GM23338 (cell line): ENCODE measurements around the gene FCN3. TPM values are rescaled to one million over a fixed set of nuclear protein-coding genes. Genes with fewer than 3 reads are reported as not detected.

ENCODE experiments used
- ATAC-seq: fragments of 200-7000 bp; cut with Tn5 transposase; 3 replicates; pipeline ENCODE4 v1.9.1; 2020
- DNase-seq: peaks from one replicate; pipeline ENCODE4 v3.0.0-alpha.2; 2015; ENCODE audit warnings: low spot score
- H2AFZ ChIP-seq: fragments of 200-600 bp; sonication (generic); 2 replicates; pipeline ENCODE4 v1.8.0; 2016; ENCODE audit warnings: antibody characterized with exemption, mild to moderate bottlenecking, moderate library complexity
- H3F3A ChIP-seq: fragments of 200-600 bp; sonication (generic); replicated peaks from 2 replicates; pipeline ENCODE4 v1.8.0; 2017; ENCODE audit warnings: antibody characterized with exemption, mixed run types, low read depth
- H3K27ac ChIP-seq: fragments of 200-600 bp; sonication (generic); 2 replicates; pipeline ENCODE4 v1.6.1; 2016; ENCODE audit warnings: low read depth
- H3K27me3 ChIP-seq: fragments of 200-600 bp; sonication (generic); 2 replicates; pipeline ENCODE4 v1.8.0; 2016; ENCODE audit warnings: mild to moderate bottlenecking, mixed run types, moderate library complexity; ENCODE audit not compliant: insufficient read depth
- H3K36me3 ChIP-seq: fragments of 200-600 bp; sonication (generic); 2 replicates; pipeline ENCODE4 v1.8.0; 2016; ENCODE audit warnings: mild to moderate bottlenecking; ENCODE audit not compliant: insufficient read depth
- H3K4me1 ChIP-seq: fragments of 200-600 bp; sonication (generic); 2 replicates; pipeline ENCODE4 v1.8.0; 2016; ENCODE audit warnings: mild to moderate bottlenecking, moderate library complexity; ENCODE audit not compliant: insufficient read depth
- H3K4me2 ChIP-seq: fragments of 200-600 bp; sonication (generic); 2 replicates; pipeline ENCODE4 v1.7.1; 2017; ENCODE audit warnings: mixed run types
- H3K4me3 ChIP-seq: fragments of 200-600 bp; sonication (generic); 2 replicates; pipeline ENCODE4 v1.6.1; 2016; ENCODE audit warnings: mixed run types
- H3K79me2 ChIP-seq: fragments of 200-600 bp; sonication (generic); replicated peaks from 2 replicates; pipeline ENCODE4 v1.8.0; 2017; ENCODE audit warnings: mild to moderate bottlenecking; ENCODE audit not compliant: insufficient read depth
- H3K9me2 ChIP-seq: fragments of 200-600 bp; sonication (generic); 2 replicates; pipeline ENCODE4 v1.8.0; 2017; ENCODE audit not compliant: insufficient read depth
- H4K20me1 ChIP-seq: fragments of 200-600 bp; sonication (generic); replicated peaks from 2 replicates; pipeline ENCODE4 v1.8.0; 2017; ENCODE audit warnings: mild to moderate bottlenecking; ENCODE audit not compliant: insufficient read depth
- H3K27ac Mint-ChIP-seq: 2 replicates; pipeline ENCODE4 v1.8.0; 2020; ENCODE audit warnings: inconsistent platforms, mild to moderate bottlenecking, moderate library complexity, mixed read lengths
- H3K27me3 Mint-ChIP-seq: 3 replicates; pipeline ENCODE4 v1.8.0; 2022; ENCODE audit warnings: low read depth, mild to moderate bottlenecking, moderate library complexity, mixed read lengths, inconsistent platforms; ENCODE audit not compliant: insufficient read depth, poor library complexity
- H3K36me3 Mint-ChIP-seq: 3 replicates; pipeline ENCODE4 v1.8.0; 2021; ENCODE audit warnings: low read depth, mild to moderate bottlenecking, inconsistent platforms, moderate library complexity, mixed read lengths
- H3K4me1 Mint-ChIP-seq: 3 replicates; pipeline ENCODE4 v1.8.0; 2020; ENCODE audit warnings: mild to moderate bottlenecking, inconsistent platforms, mixed read lengths
- H3K4me3 Mint-ChIP-seq: 3 replicates; pipeline ENCODE4 v1.8.0; 2021; ENCODE audit warnings: moderate library complexity, mild to moderate bottlenecking, inconsistent platforms, mixed read lengths
- H3K9me3 Mint-ChIP-seq: 3 replicates; pipeline ENCODE4 v1.8.0; 2020; ENCODE audit warnings: moderate library complexity, mild to moderate bottlenecking, inconsistent platforms, mixed read lengths
- CREB1 ChIP-seq: fragments of 250-450 bp; sonication (Bioruptor Pico); IDR thresholded peaks from 2 replicates; pipeline ENCODE4 v1.5.0; 2020; ENCODE audit warnings: low read depth, mild to moderate bottlenecking, moderate library complexity
- EZH2 ChIP-seq: fragments of 200-600 bp; sonication (generic); IDR thresholded peaks from one replicate; pipeline ENCODE4 v1.8.0; 2017; ENCODE audit warnings: antibody characterized with exemption, mild to moderate bottlenecking, low read depth; ENCODE audit not compliant: unreplicated experiment
- EZH2phosphoT487 ChIP-seq: fragments of 200-600 bp; sonication (generic); IDR thresholded peaks from one replicate; pipeline ENCODE4 v1.8.1; 2018; ENCODE audit warnings: antibody characterized with exemption; ENCODE audit not compliant: unreplicated experiment
- JUNB ChIP-seq: IDR thresholded peaks from one replicate; pipeline ENCODE4 v1.6.1; 2016; ENCODE audit warnings: antibody characterized with exemption; ENCODE audit not compliant: unreplicated experiment
- NANOG ChIP-seq: IDR thresholded peaks from 2 replicates; pipeline ENCODE4 v1.6.1; 2016; ENCODE audit warnings: antibody characterized with exemption, borderline replicate concordance
- POLR2AphosphoS5 ChIP-seq: IDR thresholded peaks from 2 replicates; pipeline ENCODE4 v1.6.1; 2016; ENCODE audit warnings: antibody characterized with exemption, low read depth
- STAT1 ChIP-seq: IDR thresholded peaks from one replicate; pipeline ENCODE4 v1.6.1; 2016; ENCODE audit warnings: antibody characterized with exemption; ENCODE audit not compliant: unreplicated experiment
- ZNF114 ChIP-seq: fragments of 250-450 bp; sonication (Bioruptor Pico); IDR thresholded peaks from 2 replicates; pipeline ENCODE4 v1.5.0; 2020; ENCODE audit warnings: mild to moderate bottlenecking, moderate library complexity
- ZNF331 ChIP-seq: fragments of 250-450 bp; sonication (Bioruptor Pico); IDR thresholded peaks from 2 replicates; pipeline ENCODE4 v1.5.0; 2020; ENCODE audit warnings: low read depth, mild to moderate bottlenecking, moderate library complexity
- polyA plus RNA-seq: library from polyadenylated mRNA; unstranded; fragments of >200 nt; fragmentation: Nextera tagmentation; extraction: Ambion mirVana; gene quantifications from 2 replicates; pipeline ENCODE4 v1.2.1, GENCODE V29; 2016
- total RNA-seq: library from RNA; depleted of rRNA; stranded (reverse); fragments of >200 nt; shearing (Covaris generic); gene quantifications from 2 replicates; pipeline ENCODE4 v1.2.3, GENCODE V29; 2014
- TF ChIP-seq, protein P1 (sequence below), 2 experiments: fragments of 200-600 bp in 1 of 2; sonication (generic) in 1 of 2; conservative IDR thresholded peaks; 2 replicates each; pipeline versions ENCODE4 v1.5.1 to v1.6.1; 2016 to 2017; ENCODE audit warnings: antibody characterized with exemption in 2 of 2, low read depth in 2 of 2, mild to moderate bottlenecking in 2 of 2, moderate library complexity in 1 of 2
- TF ChIP-seq, protein P2 (sequence below): fragments of 250-450 bp; sonication (Bioruptor Pico); IDR thresholded peaks from 2 replicates; pipeline ENCODE4 v1.5.0; 2020; ENCODE audit warnings: mild to moderate bottlenecking, moderate library complexity
- TF ChIP-seq, protein P3 (sequence below): IDR thresholded peaks from 2 replicates; pipeline ENCODE4 v1.6.1; 2016; ENCODE audit warnings: antibody characterized with exemption
- TF ChIP-seq, protein P4 (sequence below): IDR thresholded peaks from one replicate; pipeline ENCODE4 v1.6.1; 2018; ENCODE audit warnings: antibody characterized with exemption; ENCODE audit not compliant: unreplicated experiment

The FCN3 gene
- total and polyA plus RNA-seq, 2 experiments from 2014 or later, result 0.49 TPM; not detected in 1

DNA sequence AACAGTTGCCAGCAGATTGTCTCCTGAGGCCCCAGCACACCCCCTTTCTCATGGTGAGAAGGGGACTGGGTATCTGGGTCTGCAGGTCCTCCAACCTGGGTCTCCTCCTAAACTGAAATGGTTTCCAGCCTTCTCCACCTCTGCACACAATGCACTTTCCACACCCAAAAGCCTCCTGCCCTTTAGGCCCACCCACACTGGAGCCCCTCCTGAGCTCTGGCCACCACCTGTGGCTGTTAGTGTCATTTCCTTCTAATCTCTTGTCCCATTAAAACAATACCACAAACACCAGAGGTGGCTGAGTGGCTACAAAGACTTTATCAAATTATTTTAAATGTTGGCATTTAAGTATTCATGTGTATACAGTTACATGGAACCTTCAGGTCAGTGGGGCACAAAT lies 29.3 kb upstream of the FCN3 start:
- H3K4me1 Mint-ChIP-seq, result peaks cover 67% of the 10 kb centered on the region
- H3K9me3 Mint-ChIP-seq, result no peaks in the 10 kb centered on the region
- Histone ChIP-seq H3K79me2 (no peaks in the 10 kb centered on the region), H3K27ac (peak overlapping the region; percentile 88), H3F3A (peaks cover 20% of the 10 kb centered on the region), H3K4me3 (no peak overlapping the region), H3K27me3 (no peaks in the 10 kb centered on the region), H3K36me3 (no peaks in the 10 kb centered on the region), H3K4me1 (peaks cover 42% of the 10 kb centered on the region), H3K9me2 (no peaks in the 10 kb centered on the region), H3K4me2 (peak overlapping the region; percentile 61), H2AFZ (no peak overlapping the region), H4K20me1 (no peaks in the 10 kb centered on the region)
- peak overlapping the region; percentile 14; the same call in 1 of the 3 replicates for H3K4me3 Mint-ChIP-seq
- no peak for TF ChIP-seq JUNB
- TF ChIP-seq, protein P1, sequence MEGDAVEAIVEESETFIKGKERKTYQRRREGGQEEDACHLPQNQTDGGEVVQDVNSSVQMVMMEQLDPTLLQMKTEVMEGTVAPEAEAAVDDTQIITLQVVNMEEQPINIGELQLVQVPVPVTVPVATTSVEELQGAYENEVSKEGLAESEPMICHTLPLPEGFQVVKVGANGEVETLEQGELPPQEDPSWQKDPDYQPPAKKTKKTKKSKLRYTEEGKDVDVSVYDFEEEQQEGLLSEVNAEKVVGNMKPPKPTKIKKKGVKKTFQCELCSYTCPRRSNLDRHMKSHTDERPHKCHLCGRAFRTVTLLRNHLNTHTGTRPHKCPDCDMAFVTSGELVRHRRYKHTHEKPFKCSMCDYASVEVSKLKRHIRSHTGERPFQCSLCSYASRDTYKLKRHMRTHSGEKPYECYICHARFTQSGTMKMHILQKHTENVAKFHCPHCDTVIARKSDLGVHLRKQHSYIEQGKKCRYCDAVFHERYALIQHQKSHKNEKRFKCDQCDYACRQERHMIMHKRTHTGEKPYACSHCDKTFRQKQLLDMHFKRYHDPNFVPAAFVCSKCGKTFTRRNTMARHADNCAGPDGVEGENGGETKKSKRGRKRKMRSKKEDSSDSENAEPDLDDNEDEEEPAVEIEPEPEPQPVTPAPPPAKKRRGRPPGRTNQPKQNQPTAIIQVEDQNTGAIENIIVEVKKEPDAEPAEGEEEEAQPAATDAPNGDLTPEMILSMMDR (conservative IDR thresholded peaks at IDR 0.05; ENCODE audit: low read depth in 2 of 2), result no peak
- no peak for TF ChIP-seq STAT1
- TF ChIP-seq, protein P2, sequence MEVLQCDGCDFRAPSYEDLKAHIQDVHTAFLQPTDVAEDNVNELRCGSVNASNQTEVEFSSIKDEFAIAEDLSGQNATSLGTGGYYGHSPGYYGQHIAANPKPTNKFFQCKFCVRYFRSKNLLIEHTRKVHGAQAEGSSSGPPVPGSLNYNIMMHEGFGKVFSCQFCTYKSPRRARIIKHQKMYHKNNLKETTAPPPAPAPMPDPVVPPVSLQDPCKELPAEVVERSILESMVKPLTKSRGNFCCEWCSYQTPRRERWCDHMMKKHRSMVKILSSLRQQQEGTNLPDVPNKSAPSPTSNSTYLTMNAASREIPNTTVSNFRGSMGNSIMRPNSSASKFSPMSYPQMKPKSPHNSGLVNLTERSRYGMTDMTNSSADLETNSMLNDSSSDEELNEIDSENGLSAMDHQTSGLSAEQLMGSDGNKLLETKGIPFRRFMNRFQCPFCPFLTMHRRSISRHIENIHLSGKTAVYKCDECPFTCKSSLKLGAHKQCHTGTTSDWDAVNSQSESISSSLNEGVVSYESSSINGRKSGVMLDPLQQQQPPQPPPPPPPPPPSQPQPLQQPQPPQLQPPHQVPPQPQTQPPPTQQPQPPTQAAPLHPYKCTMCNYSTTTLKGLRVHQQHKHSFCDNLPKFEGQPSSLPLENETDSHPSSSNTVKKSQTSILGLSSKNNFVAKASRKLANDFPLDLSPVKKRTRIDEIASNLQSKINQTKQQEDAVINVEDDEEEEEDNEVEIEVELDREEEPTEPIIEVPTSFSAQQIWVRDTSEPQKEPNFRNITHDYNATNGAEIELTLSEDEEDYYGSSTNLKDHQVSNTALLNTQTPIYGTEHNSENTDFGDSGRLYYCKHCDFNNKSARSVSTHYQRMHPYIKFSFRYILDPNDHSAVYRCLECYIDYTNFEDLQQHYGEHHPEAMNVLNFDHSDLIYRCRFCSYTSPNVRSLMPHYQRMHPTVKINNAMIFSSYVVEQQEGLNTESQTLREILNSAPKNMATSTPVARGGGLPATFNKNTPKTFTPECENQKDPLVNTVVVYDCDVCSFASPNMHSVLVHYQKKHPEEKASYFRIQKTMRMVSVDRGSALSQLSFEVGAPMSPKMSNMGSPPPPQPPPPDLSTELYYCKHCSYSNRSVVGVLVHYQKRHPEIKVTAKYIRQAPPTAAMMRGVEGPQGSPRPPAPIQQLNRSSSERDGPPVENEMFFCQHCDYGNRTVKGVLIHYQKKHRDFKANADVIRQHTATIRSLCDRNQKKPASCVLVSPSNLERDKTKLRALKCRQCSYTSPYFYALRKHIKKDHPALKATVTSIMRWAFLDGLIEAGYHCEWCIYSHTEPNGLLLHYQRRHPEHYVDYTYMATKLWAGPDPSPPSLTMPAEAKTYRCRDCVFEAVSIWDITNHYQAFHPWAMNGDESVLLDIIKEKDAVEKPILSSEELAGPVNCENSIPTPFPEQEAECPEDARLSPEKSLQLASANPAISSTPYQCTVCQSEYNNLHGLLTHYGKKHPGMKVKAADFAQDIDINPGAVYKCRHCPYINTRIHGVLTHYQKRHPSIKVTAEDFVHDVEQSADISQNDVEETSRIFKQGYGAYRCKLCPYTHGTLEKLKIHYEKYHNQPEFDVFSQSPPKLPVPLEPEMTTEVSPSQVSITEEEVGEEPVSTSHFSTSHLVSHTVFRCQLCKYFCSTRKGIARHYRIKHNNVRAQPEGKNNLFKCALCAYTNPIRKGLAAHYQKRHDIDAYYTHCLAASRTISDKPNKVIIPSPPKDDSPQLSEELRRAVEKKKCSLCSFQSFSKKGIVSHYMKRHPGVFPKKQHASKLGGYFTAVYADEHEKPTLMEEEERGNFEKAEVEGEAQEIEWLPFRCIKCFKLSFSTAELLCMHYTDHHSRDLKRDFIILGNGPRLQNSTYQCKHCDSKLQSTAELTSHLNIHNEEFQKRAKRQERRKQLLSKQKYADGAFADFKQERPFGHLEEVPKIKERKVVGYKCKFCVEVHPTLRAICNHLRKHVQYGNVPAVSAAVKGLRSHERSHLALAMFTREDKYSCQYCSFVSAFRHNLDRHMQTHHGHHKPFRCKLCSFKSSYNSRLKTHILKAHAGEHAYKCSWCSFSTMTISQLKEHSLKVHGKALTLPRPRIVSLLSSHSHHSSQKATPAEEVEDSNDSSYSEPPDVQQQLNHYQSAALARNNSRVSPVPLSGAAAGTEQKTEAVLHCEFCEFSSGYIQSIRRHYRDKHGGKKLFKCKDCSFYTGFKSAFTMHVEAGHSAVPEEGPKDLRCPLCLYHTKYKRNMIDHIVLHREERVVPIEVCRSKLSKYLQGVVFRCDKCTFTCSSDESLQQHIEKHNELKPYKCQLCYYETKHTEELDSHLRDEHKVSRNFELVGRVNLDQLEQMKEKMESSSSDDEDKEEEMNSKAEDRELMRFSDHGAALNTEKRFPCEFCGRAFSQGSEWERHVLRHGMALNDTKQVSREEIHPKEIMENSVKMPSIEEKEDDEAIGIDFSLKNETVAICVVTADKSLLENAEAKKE (CRISPR knock-in tag), result no peak
- TF ChIP-seq ZNF114 (CRISPR knock-in tag), result no peak
- no peak for TF ChIP-seq EZH2phosphoT487
- TF ChIP-seq, protein P3, sequence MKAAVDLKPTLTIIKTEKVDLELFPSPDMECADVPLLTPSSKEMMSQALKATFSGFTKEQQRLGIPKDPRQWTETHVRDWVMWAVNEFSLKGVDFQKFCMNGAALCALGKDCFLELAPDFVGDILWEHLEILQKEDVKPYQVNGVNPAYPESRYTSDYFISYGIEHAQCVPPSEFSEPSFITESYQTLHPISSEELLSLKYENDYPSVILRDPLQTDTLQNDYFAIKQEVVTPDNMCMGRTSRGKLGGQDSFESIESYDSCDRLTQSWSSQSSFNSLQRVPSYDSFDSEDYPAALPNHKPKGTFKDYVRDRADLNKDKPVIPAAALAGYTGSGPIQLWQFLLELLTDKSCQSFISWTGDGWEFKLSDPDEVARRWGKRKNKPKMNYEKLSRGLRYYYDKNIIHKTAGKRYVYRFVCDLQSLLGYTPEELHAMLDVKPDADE, result no peak
- TF ChIP-seq CREB1 (CRISPR knock-in tag), result no peak
- TF ChIP-seq NANOG, result no peak
- TF ChIP-seq EZH2, result no peak
- no peak for TF ChIP-seq POLR2AphosphoS5
- TF ChIP-seq, protein P4, sequence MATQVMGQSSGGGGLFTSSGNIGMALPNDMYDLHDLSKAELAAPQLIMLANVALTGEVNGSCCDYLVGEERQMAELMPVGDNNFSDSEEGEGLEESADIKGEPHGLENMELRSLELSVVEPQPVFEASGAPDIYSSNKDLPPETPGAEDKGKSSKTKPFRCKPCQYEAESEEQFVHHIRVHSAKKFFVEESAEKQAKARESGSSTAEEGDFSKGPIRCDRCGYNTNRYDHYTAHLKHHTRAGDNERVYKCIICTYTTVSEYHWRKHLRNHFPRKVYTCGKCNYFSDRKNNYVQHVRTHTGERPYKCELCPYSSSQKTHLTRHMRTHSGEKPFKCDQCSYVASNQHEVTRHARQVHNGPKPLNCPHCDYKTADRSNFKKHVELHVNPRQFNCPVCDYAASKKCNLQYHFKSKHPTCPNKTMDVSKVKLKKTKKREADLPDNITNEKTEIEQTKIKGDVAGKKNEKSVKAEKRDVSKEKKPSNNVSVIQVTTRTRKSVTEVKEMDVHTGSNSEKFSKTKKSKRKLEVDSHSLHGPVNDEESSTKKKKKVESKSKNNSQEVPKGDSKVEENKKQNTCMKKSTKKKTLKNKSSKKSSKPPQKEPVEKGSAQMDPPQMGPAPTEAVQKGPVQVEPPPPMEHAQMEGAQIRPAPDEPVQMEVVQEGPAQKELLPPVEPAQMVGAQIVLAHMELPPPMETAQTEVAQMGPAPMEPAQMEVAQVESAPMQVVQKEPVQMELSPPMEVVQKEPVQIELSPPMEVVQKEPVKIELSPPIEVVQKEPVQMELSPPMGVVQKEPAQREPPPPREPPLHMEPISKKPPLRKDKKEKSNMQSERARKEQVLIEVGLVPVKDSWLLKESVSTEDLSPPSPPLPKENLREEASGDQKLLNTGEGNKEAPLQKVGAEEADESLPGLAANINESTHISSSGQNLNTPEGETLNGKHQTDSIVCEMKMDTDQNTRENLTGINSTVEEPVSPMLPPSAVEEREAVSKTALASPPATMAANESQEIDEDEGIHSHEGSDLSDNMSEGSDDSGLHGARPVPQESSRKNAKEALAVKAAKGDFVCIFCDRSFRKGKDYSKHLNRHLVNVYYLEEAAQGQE, result no peak
- no peak for TF ChIP-seq ZNF331 (CRISPR knock-in tag)
- DNase-seq (no peak), ATAC-seq (no peak)
- H3K36me3 Mint-ChIP-seq, result peaks cover 23% of the 10 kb centered on the region
- peak overlapping the region; percentile 84 for H3K27ac Mint-ChIP-seq
- peaks cover 17% of the 10 kb centered on the region for H3K27me3 Mint-ChIP-seq
